T-helper 1 cell treated with Interleukin-12 subunit alpha and Interleukin-12 subunit beta and Interleukin-4 antibody, amounts not matched to agents 30 μg/mL and 1 μg/mL, for 36 hours (primary cell): ENCODE results near the gene TIGD6.
"Not testable (repeated sequence)": the region's sequence is repeated elsewhere in the genome, so short reads cannot be mapped to it uniquely, and the experiment has no call there.

Experiments used
- H3K27ac Mint-ChIP-seq: one replicate; pipeline ENCODE4 v1.8.0; 2021; ENCODE audit warnings: mild to moderate bottlenecking, mixed read lengths
- H3K27me3 Mint-ChIP-seq: one replicate; pipeline ENCODE4 v1.8.0; 2021; ENCODE audit warnings: low read depth, mixed read lengths
- H3K36me3 Mint-ChIP-seq: one replicate; pipeline ENCODE4 v1.8.0; 2021; ENCODE audit warnings: low read depth, mixed read lengths
- H3K4me1 Mint-ChIP-seq: one replicate; pipeline ENCODE4 v1.8.0; 2021; ENCODE audit warnings: low read depth, mixed read lengths
- H3K4me3 Mint-ChIP-seq: one replicate; pipeline ENCODE4 v1.8.0; 2021; ENCODE audit warnings: mild to moderate bottlenecking, moderate library complexity, mixed read lengths
- H3K9me3 Mint-ChIP-seq: one replicate; pipeline ENCODE4 v1.8.0; 2021; ENCODE audit warnings: mixed read lengths

The TIGD6 gene

DNA sequence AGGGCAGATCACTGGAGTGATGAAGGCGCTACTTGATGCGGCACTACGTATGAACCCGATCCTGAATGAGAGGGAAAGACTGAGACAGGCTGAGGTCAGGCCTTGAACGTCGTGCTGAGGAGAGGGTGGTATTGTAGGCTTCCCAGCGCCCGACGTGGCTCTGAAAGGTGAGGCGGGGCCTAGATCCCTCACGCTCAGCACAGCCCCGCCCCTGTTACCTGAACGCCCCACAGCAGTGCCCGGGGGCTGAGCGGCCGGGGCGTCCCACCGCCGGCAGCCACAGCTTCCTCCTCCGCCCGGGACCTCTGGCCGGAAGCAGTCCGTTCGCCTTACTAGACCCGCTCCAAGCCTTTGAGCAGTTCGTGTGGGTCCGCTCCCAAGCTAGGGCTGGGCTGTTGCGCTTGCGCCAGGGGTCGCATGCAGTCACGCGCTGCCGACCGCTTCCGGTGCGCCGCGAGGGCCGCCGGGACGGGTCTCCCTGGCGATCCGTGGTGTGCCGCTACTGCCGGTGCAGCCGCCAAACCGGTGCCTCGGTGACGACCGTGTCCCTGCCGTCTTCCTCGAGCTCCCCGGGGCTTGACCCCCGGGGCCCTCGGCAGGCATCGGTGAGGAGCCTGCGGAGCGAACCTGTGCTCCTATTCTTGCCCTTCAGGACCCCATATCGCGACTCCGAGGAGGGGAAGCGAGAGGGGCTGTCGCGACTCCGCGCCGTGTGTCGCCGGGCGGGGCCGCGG, at the start of gene TIGD6, which contains the start of gene HMGXB3:
TSS of gene TIGD6 (minus strand) at position 399 of the 734 bp plus-strand sequence. CDS start 4,306 bp downstream, outside the sequence.
TSS of gene HMGXB3 (plus strand) at position 484 of the 734 bp plus-strand sequence. CDS start 4,114 bp downstream, outside the sequence.
- Mint-ChIP-seq H3K27me3 (no peaks in the 10 kb centered on the region), H3K4me1 (peaks cover 35% of the 10 kb centered on the region), H3K36me3 (peaks cover 20% of the 10 kb centered on the region), H3K27ac (peak within 1 kb of the TSS; percentile 98), H3K4me3 (peak within 1 kb of the TSS; percentile 95), H3K9me3 (no peaks in the 10 kb centered on the region)

DNA sequence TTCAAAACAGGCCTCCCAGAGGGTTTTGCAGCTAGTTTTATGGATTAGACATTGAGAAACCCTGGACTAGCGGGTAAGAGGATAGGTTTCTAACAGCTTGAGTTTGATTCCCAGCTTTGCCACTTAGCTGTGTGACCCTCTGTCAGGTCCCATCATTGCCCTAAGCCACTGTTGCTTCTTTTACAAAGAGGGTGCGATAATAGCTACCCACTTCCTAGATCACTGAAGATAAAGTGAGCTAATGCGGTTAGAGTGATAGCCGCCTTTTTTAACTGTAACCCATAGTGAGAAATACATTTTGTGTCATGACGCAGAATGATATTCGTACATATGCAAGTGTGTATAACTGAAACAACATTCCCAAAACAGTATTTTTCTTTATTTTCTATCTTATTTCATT, 45.6 kb upstream of the TIGD6 start:
- H3K4me3 Mint-ChIP-seq = no peak overlapping the region
- H3K9me3 Mint-ChIP-seq = no peaks in the 10 kb centered on the region
- H3K27me3 Mint-ChIP-seq = no peaks in the 10 kb centered on the region
- peaks cover 15% of the 10 kb centered on the region for H3K4me1 Mint-ChIP-seq
- H3K27ac Mint-ChIP-seq = no peak overlapping the region
- peaks cover 46% of the 10 kb centered on the region for H3K36me3 Mint-ChIP-seq

DNA sequence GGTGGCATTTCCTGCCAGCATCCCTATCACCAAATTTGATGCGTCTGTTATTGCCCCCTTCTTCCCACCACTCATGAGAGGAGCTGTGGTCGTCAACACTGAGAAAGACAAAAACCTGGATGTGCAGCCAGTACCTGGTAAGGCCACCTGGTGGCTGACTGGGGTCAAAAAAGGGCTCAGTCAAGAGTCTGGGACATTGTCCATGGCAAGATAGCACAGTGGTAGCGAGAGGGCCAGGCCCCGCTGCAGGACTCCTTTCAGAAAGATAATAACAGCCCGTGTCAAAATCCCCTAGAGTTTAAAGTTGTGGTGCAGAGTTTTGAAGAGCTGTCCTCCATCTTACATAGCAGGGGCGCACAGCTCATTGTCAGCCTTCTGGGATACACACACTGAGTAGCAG, 45.1 kb upstream of the TIGD6 start:
- Mint-ChIP-seq H3K4me3 (no peak overlapping the region), H3K27ac (no peak overlapping the region), H3K27me3 (no peaks in the 10 kb centered on the region), H3K36me3 (peaks cover 47% of the 10 kb centered on the region), H3K9me3 (no peaks in the 10 kb centered on the region), H3K4me1 (peaks cover 15% of the 10 kb centered on the region)

DNA sequence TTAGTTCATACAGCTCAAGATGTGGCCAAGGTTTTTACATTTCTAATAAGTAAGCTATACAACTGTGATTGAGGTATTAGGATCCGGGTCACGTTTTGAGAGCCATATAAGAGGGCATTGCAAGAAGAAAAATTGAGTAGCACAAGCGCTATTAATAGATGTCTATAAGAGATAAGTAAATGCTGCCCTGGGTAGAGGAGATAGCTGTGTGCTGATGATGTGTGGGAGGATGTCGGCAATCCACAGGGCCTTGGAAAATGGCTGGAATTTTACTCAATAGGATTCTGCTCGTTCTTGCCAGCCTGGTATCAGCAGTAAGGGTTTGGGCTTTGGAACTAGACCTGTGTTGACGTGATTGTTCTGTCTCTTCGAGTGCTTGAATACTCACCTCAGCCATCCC, 44.3 kb upstream of the TIGD6 start:
- Mint-ChIP-seq H3K27ac (no peak overlapping the region), H3K4me1 (peaks cover 15% of the 10 kb centered on the region), H3K36me3 (peaks cover 51% of the 10 kb centered on the region), H3K4me3 (no peak overlapping the region), H3K9me3 (no peaks in the 10 kb centered on the region), H3K27me3 (no peaks in the 10 kb centered on the region)

DNA sequence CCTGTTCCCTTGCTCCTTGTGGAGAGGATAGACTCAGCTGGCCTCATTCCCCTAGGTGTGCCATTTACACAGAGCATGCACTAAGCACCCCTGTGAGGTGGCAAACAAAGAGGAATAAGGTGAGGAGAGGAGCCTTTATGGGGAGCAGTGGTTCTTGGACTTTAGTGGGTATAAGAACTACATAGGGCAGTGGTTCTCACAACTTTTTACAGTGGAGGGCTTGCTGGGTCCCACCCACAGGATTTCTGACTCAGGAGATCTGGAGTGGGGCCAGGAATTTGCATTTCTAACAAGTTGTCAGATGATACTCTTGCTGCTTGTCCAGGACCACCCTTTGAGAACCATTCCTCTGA, 43.9 kb upstream of the TIGD6 start:
- no peaks in the 10 kb centered on the region for H3K27me3 Mint-ChIP-seq
- H3K4me3 Mint-ChIP-seq = no peak overlapping the region
- no peaks in the 10 kb centered on the region for H3K9me3 Mint-ChIP-seq
- peaks cover 51% of the 10 kb centered on the region for H3K36me3 Mint-ChIP-seq
- no peak overlapping the region for H3K27ac Mint-ChIP-seq
- H3K4me1 Mint-ChIP-seq = peaks cover 15% of the 10 kb centered on the region

DNA sequence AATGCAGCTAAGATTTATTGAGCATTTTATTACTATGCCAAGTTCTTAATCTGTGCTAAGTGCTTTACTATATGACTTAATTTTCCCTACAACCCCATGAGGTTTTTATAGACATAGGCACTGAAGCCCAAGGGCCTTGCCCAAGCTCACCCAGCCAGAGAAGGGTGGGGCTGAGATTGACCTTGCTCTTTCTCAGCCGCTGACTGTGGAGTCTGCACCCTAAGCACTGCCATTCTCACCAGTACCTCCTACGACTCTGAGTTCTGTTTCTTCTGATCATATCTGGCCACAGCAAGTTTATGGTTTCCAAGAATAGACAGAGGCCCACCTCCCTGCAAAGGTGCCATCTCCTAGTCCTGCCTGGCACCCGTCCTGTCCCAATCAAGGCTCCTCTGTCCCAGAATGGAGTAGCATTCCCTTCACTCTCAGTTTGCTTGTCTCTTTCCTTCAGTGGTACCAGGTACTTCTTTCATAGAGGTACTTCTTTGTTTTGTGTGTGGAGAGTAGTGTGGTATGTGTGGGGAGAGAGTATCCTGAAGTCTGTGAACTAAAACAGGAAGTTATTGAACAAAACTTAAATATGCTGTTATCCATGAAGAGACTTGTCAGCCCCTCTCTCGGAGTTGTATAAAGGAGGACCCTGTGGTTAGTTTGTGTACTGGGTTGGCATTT, 43.3 kb upstream of the TIGD6 start:
- peak overlapping the region; percentile 50 for H3K27ac Mint-ChIP-seq
- H3K4me3 Mint-ChIP-seq = no peak overlapping the region
- no peaks in the 10 kb centered on the region for H3K9me3 Mint-ChIP-seq
- H3K4me1 Mint-ChIP-seq = peaks cover 15% of the 10 kb centered on the region
- H3K27me3 Mint-ChIP-seq = no peaks in the 10 kb centered on the region
- peaks cover 49% of the 10 kb centered on the region for H3K36me3 Mint-ChIP-seq

DNA sequence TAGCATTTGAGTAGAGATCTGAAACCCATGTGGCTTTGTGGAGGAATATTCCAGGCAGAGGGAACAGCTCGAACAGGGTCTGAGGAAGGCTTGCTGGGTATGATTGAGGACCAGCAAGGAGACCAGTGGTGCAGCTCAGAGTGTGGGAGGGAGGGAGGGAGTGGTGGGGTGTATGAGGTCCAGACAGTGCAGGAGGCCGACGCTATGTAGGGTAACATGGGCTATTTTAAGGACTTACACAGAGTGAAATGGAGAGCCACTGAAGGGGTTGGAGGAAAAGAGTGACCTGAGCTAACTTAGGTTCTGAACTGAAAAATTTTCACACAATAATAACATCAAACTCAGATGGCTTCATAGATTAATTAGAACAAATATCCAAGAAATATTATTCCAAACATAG, 42.0 kb upstream of the TIGD6 start:
- Mint-ChIP-seq H3K4me3 (no peak overlapping the region), H3K27ac (no peak overlapping the region), H3K4me1 (peaks cover 15% of the 10 kb centered on the region), H3K27me3 (no peaks in the 10 kb centered on the region), H3K9me3 (no peaks in the 10 kb centered on the region), H3K36me3 (peaks cover 51% of the 10 kb centered on the region)

DNA sequence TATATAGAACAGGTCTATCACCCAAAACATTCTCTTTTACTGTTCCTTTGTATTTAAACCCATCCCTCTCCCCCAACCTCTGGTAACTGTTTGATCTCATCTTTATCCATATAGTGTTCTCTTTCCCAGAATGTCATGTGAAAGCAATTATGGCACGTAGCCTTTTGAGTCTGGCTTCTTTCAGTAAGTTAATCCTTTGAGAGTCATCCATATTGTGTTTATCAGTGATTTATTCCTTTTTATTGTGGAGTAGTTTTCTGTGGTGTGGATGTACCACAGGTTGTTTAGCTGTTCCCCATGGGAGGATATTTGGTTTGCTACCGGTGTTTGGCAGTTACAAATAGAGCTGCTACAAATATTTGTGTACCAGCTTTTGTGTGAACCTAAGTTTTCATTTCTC, 38.1 kb upstream of the TIGD6 start:
- Mint-ChIP-seq H3K9me3 (no peaks in the 10 kb centered on the region), H3K36me3 (peaks cover 64% of the 10 kb centered on the region), H3K27me3 (no peaks in the 10 kb centered on the region), H3K4me1 (peaks cover 8% of the 10 kb centered on the region), H3K27ac (peak overlapping the region; percentile 42), H3K4me3 (no peak overlapping the region)

DNA sequence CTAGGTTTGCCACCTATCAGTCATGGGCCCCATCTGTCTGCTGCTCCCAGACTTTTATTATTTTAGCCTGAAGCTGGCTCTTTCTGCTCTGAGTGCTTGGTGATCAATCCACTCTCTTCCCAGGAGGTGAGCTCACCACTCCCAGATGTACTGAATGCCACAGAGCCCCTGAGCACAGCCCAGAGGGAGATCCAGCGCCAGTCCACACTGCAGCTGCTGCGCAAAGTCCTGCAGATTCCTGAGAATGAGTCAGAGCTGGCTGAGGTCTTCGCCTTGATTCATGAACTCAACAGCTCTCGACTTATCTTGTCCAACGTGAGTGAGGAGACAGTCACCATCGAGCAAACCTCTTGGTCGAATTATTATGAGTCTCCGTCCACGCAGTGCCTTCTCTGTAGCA, 36.1 kb upstream of the TIGD6 start:
- no peak overlapping the region for H3K27ac Mint-ChIP-seq
- no peak overlapping the region for H3K4me3 Mint-ChIP-seq
- no peaks in the 10 kb centered on the region for H3K9me3 Mint-ChIP-seq
- no peaks in the 10 kb centered on the region for H3K4me1 Mint-ChIP-seq
- peaks cover 66% of the 10 kb centered on the region for H3K36me3 Mint-ChIP-seq
- H3K27me3 Mint-ChIP-seq = no peaks in the 10 kb centered on the region

DNA sequence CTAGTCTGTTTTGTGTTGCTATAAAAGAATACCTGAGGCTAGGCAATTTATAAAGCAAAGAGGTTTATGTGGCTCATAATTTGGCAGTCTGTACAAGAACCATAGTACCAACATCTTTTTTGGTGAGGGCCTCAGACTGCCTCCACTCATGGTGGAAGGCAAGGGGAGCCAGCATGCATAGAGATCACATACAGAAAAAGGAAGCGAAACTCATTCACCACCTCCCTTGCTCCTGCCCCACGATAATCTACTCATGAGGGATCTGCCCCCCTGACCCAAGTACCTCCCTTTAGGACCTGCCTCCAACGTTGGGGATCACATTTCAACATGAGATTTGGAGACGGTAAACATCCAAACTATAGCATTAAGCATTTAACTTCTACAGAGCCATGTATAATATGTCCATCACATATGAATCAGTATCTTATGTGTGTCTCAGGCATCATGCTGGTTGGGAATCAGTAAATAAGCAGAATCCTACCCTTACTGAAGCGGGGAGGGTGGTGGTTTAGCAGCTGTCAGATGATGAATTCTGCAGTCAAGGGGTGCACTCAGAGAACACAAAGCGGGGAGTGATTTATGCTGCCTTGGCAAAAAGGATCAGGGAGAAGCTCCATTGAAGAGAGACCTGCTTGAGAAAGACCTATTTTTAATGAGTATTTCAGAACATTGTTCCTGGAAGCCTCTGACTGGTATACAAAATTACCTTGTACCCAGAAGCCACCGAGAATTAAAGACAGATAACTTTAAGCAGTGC, 34.9 kb upstream of the TIGD6 start:
- no peak overlapping the region for H3K27ac Mint-ChIP-seq
- H3K4me3 Mint-ChIP-seq = no peak overlapping the region
- H3K27me3 Mint-ChIP-seq = no peaks in the 10 kb centered on the region
- no peaks in the 10 kb centered on the region for H3K4me1 Mint-ChIP-seq
- H3K36me3 Mint-ChIP-seq = peaks cover 64% of the 10 kb centered on the region
- H3K9me3 Mint-ChIP-seq = no peaks in the 10 kb centered on the region

DNA sequence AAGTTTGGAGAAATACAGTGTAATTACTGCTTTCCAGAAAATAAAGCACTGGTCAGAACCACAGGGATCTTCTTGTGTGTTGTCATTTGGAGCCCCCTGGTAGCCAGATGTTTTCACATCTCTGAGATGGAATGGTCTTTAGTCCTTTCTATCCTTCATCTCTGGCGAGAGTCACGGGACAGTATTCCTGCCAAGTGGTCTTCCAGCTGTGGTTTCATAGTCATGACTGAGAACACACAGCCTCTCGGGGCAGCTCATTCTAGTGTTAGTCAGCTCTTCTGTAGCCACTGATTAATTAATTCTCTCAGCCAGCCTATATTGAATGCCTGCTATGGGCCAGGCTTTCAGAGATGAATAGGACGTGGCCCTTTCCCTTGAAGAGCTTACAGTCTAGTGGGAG, 34.2 kb upstream of the TIGD6 start:
- Mint-ChIP-seq H3K4me1 (no peaks in the 10 kb centered on the region), H3K27me3 (no peaks in the 10 kb centered on the region), H3K27ac (no peak overlapping the region), H3K36me3 (peaks cover 62% of the 10 kb centered on the region), H3K4me3 (no peak overlapping the region), H3K9me3 (no peaks in the 10 kb centered on the region)

DNA sequence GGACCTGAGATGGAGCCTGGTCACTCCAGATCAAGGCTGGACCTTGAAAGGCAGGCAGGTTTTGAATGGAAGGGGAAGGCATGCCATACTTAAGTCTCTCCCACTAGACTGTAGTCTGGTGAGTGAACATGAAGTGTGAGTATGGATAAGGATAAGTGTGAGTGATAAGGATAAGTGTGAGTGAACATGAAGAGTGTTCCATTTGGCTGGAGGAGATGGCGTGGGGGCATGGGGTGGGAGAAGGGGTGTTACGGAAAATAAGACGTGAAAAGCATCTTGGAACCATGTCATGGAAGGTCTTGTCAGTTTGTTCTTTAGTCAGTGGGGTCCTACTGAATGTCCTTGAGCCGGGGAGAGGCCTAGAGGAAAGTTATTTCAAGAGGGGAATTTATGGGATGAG, 32.9 kb upstream of the TIGD6 start:
- no peak overlapping the region for H3K4me3 Mint-ChIP-seq
- H3K4me1 Mint-ChIP-seq = no peaks in the 10 kb centered on the region

DNA sequence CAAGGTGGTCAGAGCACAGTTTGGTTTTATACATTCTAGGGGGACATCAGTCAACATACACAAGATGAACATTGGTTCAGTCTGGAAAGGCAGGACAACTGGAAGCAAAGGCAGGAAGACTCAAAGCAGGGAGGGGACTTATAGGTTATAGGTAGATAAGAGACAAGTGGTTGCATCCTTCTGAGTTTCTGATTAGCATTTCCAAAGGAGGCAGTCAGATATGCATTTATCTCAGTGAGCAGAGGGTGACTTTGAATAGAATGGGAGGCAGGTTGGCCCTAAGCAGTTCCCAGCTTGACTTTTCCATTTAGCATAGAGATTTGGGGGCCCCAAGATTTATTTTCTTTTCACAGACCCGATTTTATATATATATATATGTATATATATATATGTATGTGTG, 27.6 kb upstream of the TIGD6 start:
- H3K27me3 Mint-ChIP-seq, H3K27ac Mint-ChIP-seq, H3K4me1 Mint-ChIP-seq, H3K4me3 Mint-ChIP-seq, H3K9me3 Mint-ChIP-seq: not testable (repeated sequence)
- H3K36me3 Mint-ChIP-seq = peaks cover 38% of the 10 kb centered on the region

More for the DNA sequence above, 32.9 kb upstream of the TIGD6 start:
- no peaks in the 10 kb centered on the region for H3K27me3 Mint-ChIP-seq
- no peak overlapping the region for H3K27ac Mint-ChIP-seq
- no peaks in the 10 kb centered on the region for H3K9me3 Mint-ChIP-seq
- H3K36me3 Mint-ChIP-seq = peaks cover 54% of the 10 kb centered on the region

DNA sequence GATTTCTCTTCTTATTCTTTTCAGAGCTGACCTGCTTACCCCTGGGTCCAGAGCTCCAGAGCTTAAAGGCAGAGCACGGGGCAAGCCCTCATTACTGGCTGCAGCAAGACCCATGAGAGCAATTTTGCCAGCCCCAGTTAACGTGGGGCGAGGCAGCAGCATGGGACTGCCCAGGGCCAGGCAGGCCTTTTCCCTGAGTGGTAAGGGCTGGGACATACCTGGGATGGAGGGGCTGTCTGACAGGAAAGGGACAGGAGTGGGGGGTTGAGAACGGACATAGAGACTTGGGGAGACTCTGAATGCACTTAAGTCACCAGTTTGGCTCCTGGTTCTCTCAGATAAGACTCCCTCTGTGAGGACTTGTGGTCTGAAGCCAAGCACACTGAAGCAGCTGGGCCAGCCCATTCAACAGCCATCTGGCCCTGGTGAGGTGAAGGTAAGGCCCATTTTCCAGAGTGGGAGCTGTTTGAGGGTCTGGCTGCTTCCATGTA, 26.3 kb upstream of the TIGD6 start:
- Mint-ChIP-seq H3K27me3 (no peaks in the 10 kb centered on the region), H3K36me3 (peaks cover 42% of the 10 kb centered on the region), H3K9me3 (no peaks in the 10 kb centered on the region), H3K27ac (no peak overlapping the region), H3K4me1 (peaks cover 6% of the 10 kb centered on the region), H3K4me3 (no peak overlapping the region)
